Measurements from ENCODE around the gene STARD10.

The STARD10 gene

GRCh38 chr11:72776117-72776843 lies 17.6 kb downstream of the STARD10 start:
- peaks cover 42% of the 10 kb centered on the region for H3K4me1 ChIP-seq (ENCODE audit: insufficient read depth, low read length)
- H3K27ac ChIP-seq (ENCODE audit: low read depth, low read length) = no peak overlapping the region

GRCh38 chr11:72775288-72776110 lies 18.3 kb downstream of the STARD10 start:
- peaks cover 42% of the 10 kb centered on the region for H3K4me1 ChIP-seq (ENCODE audit: insufficient read depth, low read length)

More at GRCh38 chr11:72776117-72776843, 17.6 kb downstream of the STARD10 start:
- no peaks in the 10 kb centered on the region for H3K36me3 ChIP-seq (ENCODE audit: insufficient read depth, low read length)
- no peak overlapping the region for H3K4me3 ChIP-seq (ENCODE audit: low read depth in 1 of 2, low read length in 2 of 2)
- H3K9me3 ChIP-seq (ENCODE audit: low read length) = no peaks in the 10 kb centered on the region
- H3K27me3 ChIP-seq (ENCODE audit: control insufficient read depth in 1 of 2, insufficient read depth in 2 of 2, low read length in 2 of 2) = no peaks in the 10 kb centered on the region
- H3K9ac ChIP-seq (ENCODE audit: low read length) = no peak overlapping the region

GRCh38 chr11:72774499-72774898 lies 19.3 kb downstream of the STARD10 start:
- no peak overlapping the region for H3K27ac ChIP-seq (ENCODE audit: low read depth, low read length)
- no peaks in the 10 kb centered on the region for H3K36me3 ChIP-seq (ENCODE audit: insufficient read depth, low read length)
- no peak overlapping the region for H3K9ac ChIP-seq (ENCODE audit: low read length)
- H3K4me1 ChIP-seq (ENCODE audit: insufficient read depth, low read length) = peaks cover 32% of the 10 kb centered on the region
- no peaks in the 10 kb centered on the region for H3K27me3 ChIP-seq (ENCODE audit: control insufficient read depth in 1 of 2, insufficient read depth in 2 of 2, low read length in 2 of 2)
- H3K4me3 ChIP-seq (ENCODE audit: low read depth in 1 of 2, low read length in 2 of 2) = no peak overlapping the region
- no peaks in the 10 kb centered on the region for H3K9me3 ChIP-seq (ENCODE audit: low read length)

More at GRCh38 chr11:72775288-72776110, 18.3 kb downstream of the STARD10 start:
- H3K4me3 ChIP-seq (ENCODE audit: low read depth in 1 of 2, low read length in 2 of 2) = no peak overlapping the region
- no peaks in the 10 kb centered on the region for H3K27me3 ChIP-seq (ENCODE audit: control insufficient read depth in 1 of 2, insufficient read depth in 2 of 2, low read length in 2 of 2)
- no peaks in the 10 kb centered on the region for H3K9me3 ChIP-seq (ENCODE audit: low read length)
- no peak overlapping the region for H3K9ac ChIP-seq (ENCODE audit: low read length)
- H3K27ac ChIP-seq (ENCODE audit: low read depth, low read length) = no peak overlapping the region
- no peaks in the 10 kb centered on the region for H3K36me3 ChIP-seq (ENCODE audit: insufficient read depth, low read length)

DNA sequence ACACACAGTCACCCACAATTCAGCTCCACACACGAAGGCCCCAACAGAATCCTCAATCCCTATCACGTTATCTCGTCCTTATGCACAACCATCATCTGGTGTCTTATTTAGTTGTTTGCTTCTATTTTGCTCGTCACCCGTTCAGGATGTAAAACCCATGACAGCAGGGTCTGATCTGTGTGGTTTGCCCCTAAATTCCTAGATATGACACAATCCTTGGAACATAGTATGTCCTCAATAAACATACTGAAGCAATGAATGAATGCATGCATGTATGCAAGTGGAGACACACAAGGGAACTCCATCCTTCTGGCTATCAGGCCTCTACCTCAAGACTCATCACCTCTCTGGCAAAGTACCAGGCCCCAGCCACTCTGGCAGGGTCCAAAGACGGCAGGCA lies 20.2 kb downstream of the STARD10 start:
- H3K27me3 ChIP-seq (ENCODE audit: control insufficient read depth in 1 of 2, insufficient read depth in 2 of 2, low read length in 2 of 2) = no peaks in the 10 kb centered on the region
- H3K9me3 ChIP-seq (ENCODE audit: low read length) = no peaks in the 10 kb centered on the region
- H3K27ac ChIP-seq (ENCODE audit: low read depth, low read length) = no peak overlapping the region
- peaks cover 31% of the 10 kb centered on the region for H3K4me1 ChIP-seq (ENCODE audit: insufficient read depth, low read length)
- no peak overlapping the region for H3K4me3 ChIP-seq (ENCODE audit: low read depth in 1 of 2, low read length in 2 of 2)
- no peak overlapping the region for H3K9ac ChIP-seq (ENCODE audit: low read length)
- no peaks in the 10 kb centered on the region for H3K36me3 ChIP-seq (ENCODE audit: insufficient read depth, low read length)

DNA sequence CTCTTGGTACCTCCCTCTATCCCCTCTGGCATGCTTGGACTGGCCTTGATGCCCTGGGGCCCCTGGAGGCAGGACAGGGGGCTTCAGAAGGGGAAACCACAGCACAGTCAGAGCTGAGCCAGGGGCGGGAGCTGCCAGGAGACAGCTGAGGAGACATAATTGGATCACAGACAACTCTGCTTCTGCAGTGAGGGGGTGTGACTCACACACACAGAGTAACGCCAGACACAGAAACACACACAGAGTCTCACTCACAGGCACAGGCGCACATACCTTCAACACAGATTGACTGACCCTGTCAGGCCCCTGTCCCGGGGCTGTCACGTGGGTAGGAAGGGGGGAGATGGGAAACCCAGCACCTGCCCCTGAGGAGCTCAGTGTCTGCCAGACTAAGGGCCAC lies 20.6 kb downstream of the STARD10 start:
- H3K36me3 ChIP-seq (ENCODE audit: insufficient read depth, low read length) = no peaks in the 10 kb centered on the region
- H3K9ac ChIP-seq (ENCODE audit: low read length) = no peak overlapping the region
- H3K4me1 ChIP-seq (ENCODE audit: insufficient read depth, low read length) = peaks cover 31% of the 10 kb centered on the region
- no peaks in the 10 kb centered on the region for H3K9me3 ChIP-seq (ENCODE audit: low read length)
- no peak overlapping the region for H3K4me3 ChIP-seq (ENCODE audit: low read depth in 1 of 2, low read length in 2 of 2)
- no peaks in the 10 kb centered on the region for H3K27me3 ChIP-seq (ENCODE audit: control insufficient read depth in 1 of 2, insufficient read depth in 2 of 2, low read length in 2 of 2)
- H3K27ac ChIP-seq (ENCODE audit: low read depth, low read length) = no peak overlapping the region

GRCh38 chr11:72772059-72772458 lies 21.8 kb downstream of the STARD10 start:
- Histone ChIP-seq H3K4me3 (ENCODE audit: low read depth in 1 of 2, low read length in 2 of 2) (no peak overlapping the region), H3K36me3 (ENCODE audit: insufficient read depth, low read length) (no peaks in the 10 kb centered on the region), H3K27ac (ENCODE audit: low read depth, low read length) (no peak overlapping the region), H3K9ac (ENCODE audit: low read length) (no peak overlapping the region), H3K9me3 (ENCODE audit: low read length) (no peaks in the 10 kb centered on the region), H3K4me1 (ENCODE audit: insufficient read depth, low read length) (peaks cover 31% of the 10 kb centered on the region), H3K27me3 (ENCODE audit: control insufficient read depth in 1 of 2, insufficient read depth in 2 of 2, low read length in 2 of 2) (no peaks in the 10 kb centered on the region)

DNA sequence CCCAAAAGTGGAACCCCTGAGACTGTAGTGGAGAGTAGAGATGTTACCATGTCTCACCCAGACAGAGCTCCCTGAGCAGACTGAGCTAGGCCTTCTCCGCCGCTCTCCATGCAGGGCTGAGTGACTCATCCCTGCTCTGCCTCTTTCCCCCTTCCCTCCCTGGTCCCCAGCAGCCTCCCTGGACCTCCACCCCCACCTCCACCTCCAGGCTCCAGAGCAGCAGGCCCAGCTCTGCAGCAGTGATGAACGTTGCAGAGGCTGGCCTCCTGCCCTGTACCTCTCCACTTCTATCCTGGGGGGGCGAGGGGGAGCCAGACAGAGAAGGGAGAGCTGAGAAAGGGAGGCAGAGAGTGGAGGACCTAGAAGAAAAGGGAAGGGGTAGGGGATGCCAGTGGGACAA lies 22.3 kb downstream of the STARD10 start:
- Histone ChIP-seq H3K27ac (ENCODE audit: low read depth, low read length) (no peak overlapping the region), H3K36me3 (ENCODE audit: insufficient read depth, low read length) (no peaks in the 10 kb centered on the region), H3K9ac (ENCODE audit: low read length) (no peak overlapping the region), H3K4me1 (ENCODE audit: insufficient read depth, low read length) (peaks cover 31% of the 10 kb centered on the region), H3K9me3 (ENCODE audit: low read length) (no peaks in the 10 kb centered on the region), H3K4me3 (ENCODE audit: low read depth in 1 of 2, low read length in 2 of 2) (no peak overlapping the region), H3K27me3 (ENCODE audit: control insufficient read depth in 1 of 2, insufficient read depth in 2 of 2, low read length in 2 of 2) (no peaks in the 10 kb centered on the region)

DNA sequence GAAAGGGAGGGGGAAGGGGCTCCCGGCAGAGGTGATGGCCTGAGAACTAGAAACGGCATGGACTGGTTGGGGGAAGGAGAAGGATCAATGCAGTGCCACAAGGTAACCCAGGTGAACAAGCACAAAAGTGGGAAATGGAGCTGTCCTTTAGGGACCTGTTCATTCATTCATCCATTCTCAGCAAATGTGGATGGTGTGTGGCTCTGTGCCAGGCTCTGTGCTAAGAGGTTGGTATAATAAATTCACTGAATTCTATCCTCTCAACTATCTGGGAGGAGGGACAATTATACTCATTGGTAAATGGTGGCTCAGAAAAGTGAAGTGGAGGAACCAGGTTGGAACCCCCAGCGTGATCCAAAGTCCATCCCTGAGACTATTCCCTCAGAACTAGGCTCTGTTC lies 23.0 kb downstream of the STARD10 start:
- H3K9ac ChIP-seq (ENCODE audit: low read length) = no peak overlapping the region
- no peak overlapping the region for H3K4me3 ChIP-seq (ENCODE audit: low read depth in 1 of 2, low read length in 2 of 2)
- H3K27ac ChIP-seq (ENCODE audit: low read depth, low read length) = no peak overlapping the region
- no peaks in the 10 kb centered on the region for H3K27me3 ChIP-seq (ENCODE audit: control insufficient read depth in 1 of 2, insufficient read depth in 2 of 2, low read length in 2 of 2)
- H3K36me3 ChIP-seq (ENCODE audit: insufficient read depth, low read length) = no peaks in the 10 kb centered on the region
- peaks cover 31% of the 10 kb centered on the region for H3K4me1 ChIP-seq (ENCODE audit: insufficient read depth, low read length)
- H3K9me3 ChIP-seq (ENCODE audit: low read length) = no peaks in the 10 kb centered on the region

DNA sequence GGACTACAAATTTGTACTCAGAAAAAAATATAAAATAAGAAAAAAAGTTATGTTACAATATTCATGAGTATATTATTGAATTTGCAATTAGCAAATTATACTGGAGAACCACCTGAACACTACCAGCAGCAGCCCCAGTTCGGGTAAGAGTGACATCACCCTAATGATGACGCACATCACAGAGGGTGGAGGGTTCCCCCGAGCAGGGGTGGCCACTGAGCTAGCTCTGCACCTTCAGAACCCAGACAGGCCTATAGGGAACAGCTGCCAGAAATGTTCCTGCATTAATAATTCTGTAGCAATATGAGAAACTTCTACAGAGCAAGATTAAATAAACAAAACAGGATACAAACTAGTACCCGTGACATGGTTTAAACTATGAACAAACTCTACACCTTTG lies 24.2 kb downstream of the STARD10 start:
- Histone ChIP-seq H3K27ac (ENCODE audit: low read depth, low read length) (no peak overlapping the region), H3K9ac (ENCODE audit: low read length) (no peak overlapping the region), H3K4me1 (ENCODE audit: insufficient read depth, low read length) (peaks cover 31% of the 10 kb centered on the region), H3K27me3 (ENCODE audit: control insufficient read depth in 1 of 2, insufficient read depth in 2 of 2, low read length in 2 of 2) (no peaks in the 10 kb centered on the region), H3K9me3 (ENCODE audit: low read length) (no peaks in the 10 kb centered on the region), H3K4me3 (ENCODE audit: low read depth in 1 of 2, low read length in 2 of 2) (no peak overlapping the region), H3K36me3 (ENCODE audit: insufficient read depth, low read length) (no peaks in the 10 kb centered on the region)

GRCh38 chr11:72768581-72768980 lies 25.3 kb downstream of the STARD10 start:
- H3K36me3 ChIP-seq (ENCODE audit: insufficient read depth, low read length) = no peaks in the 10 kb centered on the region
- no peak overlapping the region for H3K9ac ChIP-seq (ENCODE audit: low read length)
- no peak overlapping the region for H3K27ac ChIP-seq (ENCODE audit: low read depth, low read length)
- H3K9me3 ChIP-seq (ENCODE audit: low read length) = no peaks in the 10 kb centered on the region
- no peak overlapping the region for H3K4me3 ChIP-seq (ENCODE audit: low read depth in 1 of 2, low read length in 2 of 2)
- no peaks in the 10 kb centered on the region for H3K27me3 ChIP-seq (ENCODE audit: control insufficient read depth in 1 of 2, insufficient read depth in 2 of 2, low read length in 2 of 2)
- H3K4me1 ChIP-seq (ENCODE audit: insufficient read depth, low read length) = peaks cover 26% of the 10 kb centered on the region

DNA sequence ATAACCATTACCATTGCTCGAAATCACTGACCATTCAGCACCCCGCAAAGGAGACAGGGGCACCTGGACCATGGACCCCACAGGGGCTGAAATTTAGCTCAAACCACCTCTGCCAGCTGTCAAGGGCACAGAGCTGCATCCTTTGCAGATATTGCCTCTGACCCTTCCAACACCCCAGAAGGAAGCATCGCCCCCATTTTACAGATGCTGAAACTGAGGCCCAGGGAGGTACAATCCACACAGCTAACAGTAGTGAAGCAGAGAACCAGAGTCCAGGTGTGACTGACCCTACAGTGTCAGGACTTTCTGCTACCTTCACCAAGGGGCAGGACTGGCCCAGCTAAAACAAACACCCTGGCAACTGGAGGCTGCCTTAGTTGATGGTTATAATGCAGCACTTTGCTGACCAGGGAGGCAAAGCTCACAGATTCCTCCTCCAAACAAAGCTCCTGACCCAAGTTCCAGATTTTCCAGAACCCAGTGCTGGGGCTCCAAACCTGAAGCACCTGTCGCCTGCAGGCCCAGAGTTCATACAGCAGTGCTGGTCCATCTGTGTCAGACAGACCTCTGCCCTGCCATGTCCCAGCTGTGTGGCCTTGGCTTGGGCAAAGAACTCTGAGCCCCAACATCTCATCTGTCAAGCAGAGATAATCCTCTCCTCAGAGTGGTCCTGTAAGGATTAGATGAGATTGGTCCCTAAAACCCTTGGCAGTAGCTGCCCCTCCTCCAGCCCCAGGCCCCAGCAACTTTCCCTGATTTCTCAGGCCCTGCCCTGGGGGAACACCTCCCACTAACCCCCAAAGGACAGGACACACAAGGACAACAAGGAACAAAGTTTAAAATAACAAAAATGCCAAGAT lies 26.4 kb downstream of the STARD10 start:
- no peak overlapping the region for H3K9ac ChIP-seq (ENCODE audit: low read length)
- H3K4me1 ChIP-seq (ENCODE audit: insufficient read depth, low read length) = peaks cover 14% of the 10 kb centered on the region
- H3K4me3 ChIP-seq (ENCODE audit: low read depth in 1 of 2, low read length in 2 of 2) = no peak overlapping the region
- no peak overlapping the region for H3K27ac ChIP-seq (ENCODE audit: low read depth, low read length)
- no peaks in the 10 kb centered on the region for H3K36me3 ChIP-seq (ENCODE audit: insufficient read depth, low read length)
- H3K27me3 ChIP-seq (ENCODE audit: control insufficient read depth in 1 of 2, insufficient read depth in 2 of 2, low read length in 2 of 2) = no peaks in the 10 kb centered on the region
- no peaks in the 10 kb centered on the region for H3K9me3 ChIP-seq (ENCODE audit: low read length)
